HUES64 (cell line): ENCODE results near the gene STAC3.

Experiments used
- H3K27ac ChIP-seq: 2 replicates; pipeline ENCODE4 v1.7.0; 2013; ENCODE audit warnings: low read depth, low read length, inconsistent platforms
- H3K27me3 ChIP-seq: 2 replicates; pipeline ENCODE4 v1.6.1; 2013; ENCODE audit warnings: mild to moderate bottlenecking, low read length; ENCODE audit not compliant: insufficient read depth
- H3K36me3 ChIP-seq: 2 replicates; pipeline ENCODE4 v1.6.1; 2013; ENCODE audit warnings: mild to moderate bottlenecking, low read length; ENCODE audit not compliant: insufficient read depth
- H3K4me1 ChIP-seq: 2 replicates; pipeline ENCODE4 v1.6.1; 2013; ENCODE audit warnings: mild to moderate bottlenecking, low read length, moderate library complexity; ENCODE audit not compliant: insufficient read depth
- H3K4me3 ChIP-seq: 2 replicates; pipeline ENCODE4 v1.5.1; 2013; ENCODE audit warnings: mild to moderate bottlenecking, low read length, moderate library complexity
- H3K9ac ChIP-seq: 2 replicates; pipeline ENCODE4 v1.6.1; 2013; ENCODE audit warnings: mild to moderate bottlenecking, low read depth, low read length
- H3K9me3 ChIP-seq: 2 replicates; pipeline ENCODE4 v1.6.1; 2013; ENCODE audit warnings: low read depth, low read length; ENCODE audit not compliant: insufficient read depth
- WGBS: fragments of 150-250, 120-280 bp; methylation state at CpG from one replicate; pipeline ENCODE4 v1.1.7; 2013; ENCODE audit warnings: missing lambda C conversion rate; 5-methylcytosine and 5-hydroxymethylcytosine counted together

STAC3 gene

DNA sequence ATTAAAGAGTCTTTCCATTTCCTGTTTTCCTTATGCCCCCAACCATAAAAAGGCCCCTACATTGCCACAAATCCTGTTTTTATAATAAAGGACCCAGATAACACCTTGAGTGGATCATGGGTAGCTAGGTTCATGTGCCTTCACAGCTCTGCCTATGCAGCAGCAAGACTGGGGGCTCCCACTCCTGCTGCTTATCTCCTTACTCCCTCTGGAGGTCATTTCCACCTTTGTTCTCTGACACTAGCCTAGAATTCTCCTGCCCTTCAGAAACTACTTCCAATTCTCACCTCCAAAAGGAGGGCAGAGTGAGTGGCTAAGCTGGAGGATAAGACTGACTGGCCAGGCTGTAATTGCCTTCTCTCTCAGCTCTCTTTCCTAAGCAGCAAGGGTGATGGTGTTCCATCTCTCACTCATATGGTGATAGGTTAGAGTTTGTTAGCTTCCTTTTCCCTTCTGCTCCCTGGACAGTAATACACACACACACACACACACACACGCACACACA is 20.0 kb upstream of the STAC3 start:
- 38% methylated on average over 1 of the region's 1 CpG for WGBS

DNA sequence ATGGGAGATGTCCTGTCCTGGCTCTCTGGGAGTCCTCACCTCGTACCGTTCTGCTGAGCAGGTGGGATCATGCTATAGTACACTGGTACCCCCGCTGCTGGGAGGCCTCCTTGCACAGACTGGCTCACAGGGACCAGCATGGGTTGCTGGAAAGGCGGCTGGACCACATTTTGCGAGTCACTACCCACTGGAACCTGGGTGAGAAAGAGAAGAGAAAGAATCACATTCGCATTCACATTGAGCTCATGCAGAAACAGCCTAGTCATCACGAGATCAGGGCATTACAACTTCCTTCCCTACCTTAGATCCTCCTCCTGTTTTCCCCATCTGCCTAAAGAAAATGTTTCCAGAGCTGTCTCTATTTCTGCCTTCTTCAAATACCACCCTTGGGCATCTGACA is 17.3 kb upstream of the STAC3 start:
- 94% methylated on average over 7 of the region's 7 CpGs for WGBS
- H3K27ac ChIP-seq = no peak overlapping the region
- H3K9me3 ChIP-seq = no peaks in the 10 kb centered on the region
- no peak overlapping the region for H3K4me3 ChIP-seq
- H3K27me3 ChIP-seq = no peaks in the 10 kb centered on the region
- peaks cover 52% of the 10 kb centered on the region for H3K36me3 ChIP-seq
- H3K4me1 ChIP-seq = no peaks in the 10 kb centered on the region
- no peak overlapping the region for H3K9ac ChIP-seq

More for the DNA sequence above, 20.0 kb upstream of the STAC3 start:
- peaks cover 51% of the 10 kb centered on the region for H3K36me3 ChIP-seq
- H3K4me1 ChIP-seq = no peaks in the 10 kb centered on the region
- H3K4me3 ChIP-seq = no peak overlapping the region
- no peak overlapping the region for H3K9ac ChIP-seq
- H3K27me3 ChIP-seq = no peaks in the 10 kb centered on the region
- H3K9me3 ChIP-seq = no peaks in the 10 kb centered on the region
- H3K27ac ChIP-seq = no peak overlapping the region

DNA sequence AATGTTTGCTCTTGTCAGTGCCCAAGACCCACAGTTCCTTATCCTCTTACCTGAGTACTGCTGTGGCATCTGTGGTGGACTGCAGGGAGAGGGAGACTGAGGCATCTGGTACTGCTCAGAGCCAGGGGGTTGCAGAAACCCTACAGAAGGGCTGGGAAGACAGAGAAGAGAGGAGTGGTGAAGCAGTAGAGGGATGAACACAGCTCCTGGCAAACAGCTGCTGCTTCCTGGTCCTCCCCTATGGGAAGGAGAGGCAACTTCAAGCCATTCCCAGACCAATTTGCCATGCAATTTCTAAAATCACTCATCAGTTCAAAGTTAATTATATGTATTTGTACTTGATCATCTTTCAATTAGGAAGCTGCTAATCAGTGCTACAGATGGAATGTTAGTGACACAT is 15.7 kb upstream of the STAC3 start:
- no peaks in the 10 kb centered on the region for H3K9me3 ChIP-seq
- H3K4me3 ChIP-seq = no peak overlapping the region
- H3K4me1 ChIP-seq = peaks cover 6% of the 10 kb centered on the region; the same call in 1 of the 2 replicates
- no peak overlapping the region for H3K9ac ChIP-seq
- H3K27ac ChIP-seq = no peak overlapping the region
- peaks cover 42% of the 10 kb centered on the region for H3K36me3 ChIP-seq
- H3K27me3 ChIP-seq = no peaks in the 10 kb centered on the region

DNA sequence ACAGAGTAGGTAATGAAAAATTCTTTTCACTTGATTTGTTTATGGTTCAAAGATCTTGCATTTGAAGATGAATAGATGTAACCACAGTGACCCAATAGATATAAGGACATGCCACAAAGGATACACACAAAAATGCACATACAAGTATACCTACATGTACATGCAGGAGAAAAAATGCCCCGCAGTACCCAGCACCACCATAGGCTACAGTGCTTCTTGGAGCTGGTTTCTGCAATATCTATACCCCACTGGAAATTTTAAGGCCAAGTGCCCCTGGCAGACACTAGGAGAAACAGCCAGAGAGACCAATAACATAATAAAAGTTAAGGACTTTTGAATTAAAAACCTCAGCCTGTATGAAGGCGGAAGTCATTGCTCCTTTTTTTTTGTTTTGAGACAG is 12.1 kb upstream of the STAC3 start:
- H3K9ac ChIP-seq = no peak overlapping the region
- peaks cover 17% of the 10 kb centered on the region for H3K4me1 ChIP-seq
- 94% methylated on average over 2 of the region's 2 CpGs for WGBS
- H3K9me3 ChIP-seq = no peaks in the 10 kb centered on the region
- H3K27me3 ChIP-seq = no peaks in the 10 kb centered on the region
- peaks cover 33% of the 10 kb centered on the region for H3K36me3 ChIP-seq
- no peak overlapping the region for H3K4me3 ChIP-seq
- H3K27ac ChIP-seq = no peak overlapping the region

DNA sequence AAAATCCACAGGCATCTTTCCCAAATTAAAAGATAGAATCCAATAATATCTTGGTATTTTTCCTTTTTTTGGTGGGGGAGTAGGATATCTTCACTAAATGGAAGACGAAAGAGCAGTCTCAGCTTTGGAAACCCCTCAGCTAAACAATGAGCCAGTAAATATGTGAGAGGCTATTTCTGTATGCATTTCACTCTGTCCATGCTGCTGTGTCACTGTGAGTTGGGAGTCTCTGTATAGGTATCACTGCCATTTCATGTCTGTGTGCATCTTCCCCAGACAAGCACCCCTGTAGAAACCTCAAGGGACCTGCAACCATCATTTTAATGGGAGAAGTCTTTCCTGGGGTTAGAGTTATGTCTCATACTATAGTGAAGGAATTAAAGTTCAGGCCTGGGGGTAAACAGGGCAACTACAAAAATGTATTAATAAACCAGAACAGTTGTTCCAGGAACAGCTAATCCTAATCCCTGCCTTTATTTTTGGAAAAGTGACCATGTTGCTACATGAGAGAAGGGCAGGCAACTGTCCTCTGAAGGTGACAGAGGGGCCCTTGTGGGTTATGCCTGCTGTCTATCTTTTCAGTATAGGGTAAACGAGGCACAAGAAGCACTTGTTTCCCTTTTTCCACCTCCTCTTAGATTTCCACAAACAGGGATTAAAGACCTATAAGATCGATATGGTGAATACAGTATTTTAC is 11.3 kb upstream of the STAC3 start:
- H3K36me3 ChIP-seq = peaks cover 34% of the 10 kb centered on the region
- H3K9me3 ChIP-seq = no peaks in the 10 kb centered on the region
- no peak overlapping the region for H3K27ac ChIP-seq
- 92% methylated on average over 2 of the region's 3 CpGs for WGBS
- H3K4me1 ChIP-seq = peaks cover 17% of the 10 kb centered on the region
- no peaks in the 10 kb centered on the region for H3K27me3 ChIP-seq
- H3K4me3 ChIP-seq = no peak overlapping the region
- no peak overlapping the region for H3K9ac ChIP-seq

DNA sequence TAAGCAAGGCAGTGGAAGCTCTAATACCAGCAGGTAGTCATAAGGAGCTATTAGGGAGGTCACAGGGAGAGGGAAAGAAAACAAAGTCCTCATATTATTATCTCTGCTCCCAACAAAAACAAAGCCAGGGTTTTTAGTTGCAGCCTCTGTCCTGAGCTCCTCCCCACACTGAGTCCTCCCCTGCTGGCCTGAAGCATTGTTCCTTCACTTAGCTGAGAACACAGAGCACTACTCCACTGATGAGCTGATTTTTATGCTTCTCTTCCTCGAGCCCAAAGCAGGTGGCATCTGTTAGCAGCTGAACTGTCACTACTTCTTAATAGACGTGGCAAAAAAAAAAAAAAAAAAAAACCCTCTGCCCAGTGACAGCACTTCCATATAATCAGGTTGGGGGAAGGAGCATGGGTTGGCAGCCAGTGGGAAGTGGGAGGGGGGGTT is 10.5 kb upstream of the STAC3 start:
- no peak overlapping the region for H3K9ac ChIP-seq
- H3K36me3 ChIP-seq = peaks cover 34% of the 10 kb centered on the region
- no peaks in the 10 kb centered on the region for H3K27me3 ChIP-seq
- H3K27ac ChIP-seq = no peak overlapping the region
- no peaks in the 10 kb centered on the region for H3K9me3 ChIP-seq
- WGBS = 28% methylated on average over 1 of the region's 2 CpGs
- H3K4me3 ChIP-seq = no peak overlapping the region
- H3K4me1 ChIP-seq = peaks cover 17% of the 10 kb centered on the region

DNA sequence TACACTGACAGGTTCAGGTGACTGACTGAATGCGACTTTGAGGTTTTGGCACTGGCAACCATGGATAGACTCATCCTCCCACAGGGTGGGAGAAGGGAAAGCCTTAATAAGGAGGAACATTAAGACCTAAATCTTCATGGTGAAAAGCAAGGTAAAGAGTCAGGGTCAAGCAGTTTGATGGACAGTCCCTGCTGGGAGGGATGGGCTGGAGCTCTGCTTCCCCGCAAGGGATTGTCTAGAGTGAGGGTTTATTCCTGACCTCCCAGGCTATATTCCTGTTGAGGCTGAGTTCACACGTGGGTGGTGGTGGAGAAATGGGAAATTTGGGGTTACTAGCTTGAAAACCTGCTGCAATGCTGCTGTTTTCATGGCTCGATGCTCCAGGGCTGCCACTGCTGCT is 9.4 kb upstream of the STAC3 start:
- Histone ChIP-seq H3K36me3 (peaks cover 41% of the 10 kb centered on the region), H3K4me1 (peaks cover 17% of the 10 kb centered on the region), H3K4me3 (no peak overlapping the region), H3K9ac (no peak overlapping the region), H3K9me3 (no peaks in the 10 kb centered on the region), H3K27ac (no peak overlapping the region), H3K27me3 (no peaks in the 10 kb centered on the region)
- 87% methylated on average over 4 of the region's 4 CpGs for whole genome bisulfite sequencing

DNA sequence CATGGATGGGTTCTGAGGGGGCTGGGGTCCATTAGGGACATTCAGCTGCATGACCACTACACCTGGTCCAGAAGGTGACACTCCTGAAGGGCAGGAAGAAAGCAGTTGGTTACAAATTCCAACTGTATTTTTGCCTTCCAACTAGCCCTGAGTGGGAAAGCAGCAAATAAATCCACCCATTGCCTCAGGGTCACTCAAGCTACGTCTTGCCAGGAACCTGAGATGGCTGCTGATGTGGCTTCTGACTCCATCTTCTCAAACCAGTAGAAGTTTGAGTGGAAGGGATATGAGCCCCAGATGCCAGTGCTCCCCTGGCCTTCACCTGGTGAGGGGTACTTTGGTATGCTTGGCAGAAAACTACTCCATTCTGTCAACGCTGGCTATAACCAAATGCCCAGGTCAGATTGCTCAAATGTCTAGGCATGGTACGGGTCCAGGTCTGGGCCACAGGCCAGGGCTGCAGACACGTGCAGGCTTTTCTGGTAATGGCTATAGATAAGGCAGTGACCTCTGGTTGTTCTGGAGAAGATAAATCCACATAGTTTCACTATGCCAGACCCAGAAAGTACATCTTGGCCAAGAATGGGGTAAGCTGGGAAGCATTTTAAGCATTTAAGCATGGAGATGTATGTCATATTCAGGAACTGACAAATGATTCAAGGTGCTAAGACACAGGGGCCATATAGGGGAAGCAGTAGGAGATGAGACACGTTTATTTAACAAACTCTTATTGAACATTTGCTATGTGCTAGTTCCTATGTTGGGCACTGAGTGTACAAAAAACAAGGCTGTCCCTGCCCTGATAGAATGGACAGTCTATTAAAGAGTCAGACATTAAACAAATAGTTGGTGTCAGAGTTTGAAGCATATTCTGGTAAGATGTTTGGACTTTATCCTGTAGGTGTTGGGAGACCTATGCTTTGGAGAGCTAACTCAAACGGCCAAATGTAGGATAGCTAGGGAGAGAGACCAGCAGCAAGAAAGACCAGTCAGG is 8.3 kb upstream of the STAC3 start:
- Histone ChIP-seq H3K9ac (no peak overlapping the region), H3K4me3 (no peak overlapping the region), H3K27ac (no peak overlapping the region), H3K36me3 (peaks cover 36% of the 10 kb centered on the region), H3K4me1 (peaks cover 17% of the 10 kb centered on the region), H3K9me3 (no peaks in the 10 kb centered on the region), H3K27me3 (no peaks in the 10 kb centered on the region)
- 84% methylated on average over 6 of the region's 6 CpGs for WGBS

DNA sequence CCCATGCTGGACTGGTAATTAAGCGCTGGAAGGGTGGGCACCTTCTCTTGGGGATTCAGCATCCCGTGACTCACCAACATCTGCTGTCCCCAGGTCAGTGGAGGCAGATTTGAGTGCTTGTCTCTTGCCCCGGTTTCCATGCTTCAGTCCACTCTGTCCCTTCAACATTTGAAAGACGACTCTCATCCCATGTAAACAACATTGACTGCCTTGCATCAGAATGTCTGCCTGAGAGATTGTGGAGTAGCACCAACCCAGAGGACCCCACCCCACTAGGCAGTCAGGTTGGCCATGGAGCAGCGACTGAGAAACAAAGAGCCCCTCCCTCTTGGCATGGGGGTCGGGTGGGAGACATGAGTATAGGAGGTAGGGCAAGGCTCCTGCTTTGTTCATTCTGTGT is 4.9 kb upstream of the STAC3 start:
- Histone ChIP-seq H3K4me1 (peaks cover 5% of the 10 kb centered on the region; the same call in 1 of the 2 replicates), H3K4me3 (no peak overlapping the region), H3K9me3 (no peaks in the 10 kb centered on the region), H3K9ac (no peak overlapping the region), H3K27ac (no peak overlapping the region), H3K36me3 (peaks cover 36% of the 10 kb centered on the region), H3K27me3 (no peaks in the 10 kb centered on the region)
- 84% methylated on average over 6 of the region's 6 CpGs for WGBS

DNA sequence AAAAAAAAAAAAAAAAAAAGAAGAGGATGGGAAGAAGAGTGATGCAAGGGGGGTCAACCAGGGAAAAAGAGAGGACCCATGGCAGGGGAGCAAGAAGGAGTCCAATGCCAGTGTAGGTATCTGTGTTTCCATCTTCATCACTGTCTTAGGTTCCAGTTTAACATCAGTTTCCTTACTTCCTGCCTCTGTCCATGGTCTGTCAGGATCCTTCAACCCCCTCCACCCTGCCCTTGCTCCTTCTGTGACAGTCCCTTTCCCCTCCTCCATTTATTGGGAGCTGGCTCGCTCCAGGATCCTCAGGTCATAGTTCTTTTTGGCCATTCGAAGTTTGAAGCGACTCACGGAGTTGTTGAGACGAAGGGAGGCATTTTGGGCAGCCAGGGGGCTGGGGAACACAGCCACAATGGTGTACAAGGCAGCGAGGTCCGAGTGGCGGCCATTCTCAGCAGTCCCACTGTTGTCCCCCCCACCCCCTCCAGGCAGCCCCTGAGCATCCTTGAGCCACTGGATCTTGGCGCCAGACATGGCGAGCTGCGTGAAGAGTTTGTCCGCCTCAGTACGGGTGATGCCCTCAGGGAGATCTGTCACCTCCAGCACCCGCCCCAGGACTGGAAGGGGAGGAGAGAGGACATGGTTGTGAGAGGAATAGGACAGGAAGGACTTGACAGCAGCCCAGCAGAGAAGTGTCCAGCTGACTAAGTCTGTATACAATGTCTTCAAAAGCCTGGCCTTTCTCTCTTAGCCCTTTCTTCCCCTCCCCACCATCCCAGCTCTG is 3.7 kb upstream of the STAC3 start:
- Histone ChIP-seq H3K27me3 (no peaks in the 10 kb centered on the region), H3K36me3 (peaks cover 36% of the 10 kb centered on the region), H3K4me3 (no peak overlapping the region), H3K9ac (no peak overlapping the region), H3K9me3 (no peaks in the 10 kb centered on the region), H3K4me1 (peaks cover 5% of the 10 kb centered on the region), H3K27ac (no peak overlapping the region)
- 92% methylated on average over 14 of the region's 14 CpGs for WGBS
